HG02642 (cell line): ENCODE results near the gene SNRPN.
A peak's percentile ranks its signal among the peaks of the same experiment; 100 is the strongest.
"Not testable (repeated sequence)": the region's sequence is repeated elsewhere in the genome, so short reads cannot be mapped to it uniquely, and the experiment has no call there.

ENCODE experiments used
- ATAC-seq: cut with Tn5 transposase; IDR thresholded peaks from one replicate; pipeline ENCODE4 v1.9.1; 2021; ENCODE audit warnings: mild to moderate bottlenecking; ENCODE audit not compliant: unreplicated experiment, poor library complexity

SNRPN gene

GRCh38 chr15:24954783-24955530 lies at the start of gene SNRPN, which contains the start of gene SNURF:
SNRPN (plus strand) TSS chr15:24954987; CDS start chr15:24974454, 19,467 bp downstream.
SNURF (plus strand) TSS chr15:24954987; CDS start chr15:24955049, 62 bp downstream.
- ATAC-seq: peak; percentile 68

GRCh38 chr15:24916305-24917009 lies 38.3 kb upstream of the SNRPN start:
- no peak for ATAC-seq

GRCh38 chr15:24917431-24917830 lies 37.4 kb upstream of the SNRPN start:
- ATAC-seq: no peak

- no peak for ATAC-seq
These were observed 35.3 kb upstream of the SNRPN start for GRCh38 chr15:24919446-24919845.

GRCh38 chr15:24922781-24923180 lies 32.0 kb upstream of the SNRPN start:
- ATAC-seq: not testable (repeated sequence)

GRCh38 chr15:24924153-24924552 lies 30.6 kb upstream of the SNRPN start:
- no peak for ATAC-seq

- ATAC-seq: no peak
These were observed 30.2 kb upstream of the SNRPN start for GRCh38 chr15:24924621-24925020.

GRCh38 chr15:24931874-24932732 lies 22.7 kb upstream of the SNRPN start:
- not testable (repeated sequence) for ATAC-seq

- ATAC-seq: no peak
These were observed 21.1 kb upstream of the SNRPN start for GRCh38 chr15:24933716-24934115.

GRCh38 chr15:24938224-24938623 lies 16.6 kb upstream of the SNRPN start:
- ATAC-seq: not testable (repeated sequence)

- ATAC-seq: no peak
These were observed 14.6 kb upstream of the SNRPN start for GRCh38 chr15:24940236-24940635.

GRCh38 chr15:24943361-24943760 lies 11.4 kb upstream of the SNRPN start:
- no peak for ATAC-seq

- ATAC-seq: no peak
These were observed 9.8 kb upstream of the SNRPN start for GRCh38 chr15:24944954-24945353.

GRCh38 chr15:24945711-24946110 lies 9.1 kb upstream of the SNRPN start:
- ATAC-seq: no peak

- ATAC-seq: no peak
These were observed 6.3 kb upstream of the SNRPN start for GRCh38 chr15:24948495-24948894.

- ATAC-seq: no peak
These were observed 739 bp downstream of the SNRPN start for GRCh38 chr15:24955531-24955921.

- ATAC-seq: peak; percentile 80
These were observed 1.5 kb downstream of the SNRPN start for GRCh38 chr15:24956111-24956838.

GRCh38 chr15:24957691-24958090 lies 2.9 kb downstream of the SNRPN start:
- no peak for ATAC-seq

- ATAC-seq: no peak
These were observed 7.2 kb downstream of the SNRPN start for GRCh38 chr15:24961967-24962366.

GRCh38 chr15:24962880-24963279 lies 8.1 kb downstream of the SNRPN start:
- ATAC-seq: no peak
